GM19035 (cell line): ENCODE measurements around the gene DRGX.

Experiments
- ATAC-seq: cut with Tn5 transposase; IDR thresholded peaks from one replicate; pipeline ENCODE4 v1.9.1; 2021; ENCODE audit not compliant: unreplicated experiment

Gene DRGX

DNA sequence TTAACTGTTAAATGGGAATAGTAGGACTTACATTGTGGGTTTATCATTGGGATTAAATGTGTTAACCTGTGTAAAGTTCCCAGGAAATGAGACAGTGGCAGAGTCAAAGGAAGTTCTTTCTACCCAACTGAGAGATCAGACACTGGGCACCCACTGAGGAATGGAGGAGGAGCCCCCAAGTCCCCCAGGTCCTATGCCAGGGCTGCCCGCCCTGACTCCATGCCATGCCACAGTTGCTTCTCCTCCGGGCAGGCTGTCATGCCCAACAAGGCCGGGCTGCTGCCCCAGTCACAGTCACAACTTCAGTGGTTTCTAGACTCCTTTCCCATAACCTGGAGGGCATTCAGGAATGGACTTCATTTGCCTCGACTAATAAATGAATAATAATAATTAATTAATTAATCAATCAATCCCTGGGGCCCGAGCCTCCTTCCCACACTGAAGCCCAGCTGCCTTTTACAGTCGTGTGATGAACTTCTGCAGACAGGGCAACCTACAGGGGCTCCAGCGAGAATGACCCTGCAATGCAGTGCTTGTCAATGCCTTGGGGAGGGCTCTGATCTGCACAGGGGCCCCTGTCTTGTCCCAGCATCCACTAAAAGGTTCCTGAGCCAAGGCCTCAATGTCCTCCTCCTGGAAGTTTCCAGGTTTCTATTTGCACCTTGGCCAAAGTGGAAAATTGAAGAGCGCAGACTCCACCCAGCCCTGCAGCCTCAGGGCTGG is 32.4 kb downstream of the DRGX start:
- ATAC-seq = no peak

DNA sequence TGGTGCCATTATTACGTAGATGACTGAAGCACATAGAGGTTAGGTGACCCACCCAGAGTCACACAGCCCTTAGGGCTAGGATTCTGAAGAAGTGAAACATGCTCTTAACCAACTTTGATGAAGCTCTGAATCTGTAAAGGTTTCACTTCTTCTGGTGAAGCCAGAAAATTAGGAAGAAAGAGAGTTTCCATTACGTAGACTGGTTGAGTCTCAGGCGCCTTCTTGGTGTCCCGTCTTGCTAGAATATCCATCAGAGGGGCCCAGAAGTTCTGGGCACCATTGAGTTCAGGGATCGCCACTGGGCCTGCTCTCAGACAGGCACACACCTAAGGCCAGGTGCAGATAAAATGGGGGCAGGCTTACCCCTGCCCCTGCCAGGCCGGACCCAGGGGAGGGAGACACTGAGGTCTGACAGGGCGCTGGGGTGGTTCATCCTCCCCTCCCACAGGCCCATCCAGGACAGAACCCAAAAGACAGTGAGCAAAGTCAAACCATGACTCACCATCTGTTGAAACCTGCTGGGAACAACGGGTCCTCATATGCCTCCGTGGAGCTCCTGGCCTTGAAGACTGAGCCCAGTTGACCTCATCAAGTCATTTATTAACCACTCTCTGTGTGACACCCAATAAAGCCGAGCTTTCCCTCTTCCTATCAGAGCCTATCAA is 33.2 kb downstream of the DRGX start:
- peak; percentile 74 for ATAC-seq

GRCh38 chr10:49361735-49362568 is 33.9 kb downstream of the DRGX start:
- peak; percentile 2 for ATAC-seq

DNA sequence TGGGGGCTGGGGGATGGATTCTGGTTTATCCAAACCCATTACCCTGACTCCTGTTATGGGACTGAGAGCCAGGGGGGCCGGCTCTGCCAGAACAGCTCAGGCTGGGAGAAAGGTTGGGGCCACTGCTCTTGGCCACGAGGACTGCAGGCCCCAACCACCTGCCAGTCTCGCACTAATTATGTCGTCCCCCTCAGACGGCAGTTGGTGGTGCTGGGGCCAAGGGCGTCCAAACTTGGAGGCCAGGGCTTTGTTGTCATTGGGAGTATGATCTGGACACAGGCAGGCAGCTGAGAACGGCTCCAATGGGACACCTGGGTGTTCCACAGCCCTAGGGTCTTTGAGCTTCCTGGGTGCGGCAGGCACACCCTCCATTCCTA is 34.7 kb downstream of the DRGX start:
- no peak for ATAC-seq

GRCh38 chr10:49360271-49361177 is 35.4 kb downstream of the DRGX start:
- ATAC-seq = no peak

- no peak for ATAC-seq
Measured at GRCh38 chr10:49359349-49360270, 36.3 kb downstream of the DRGX start.

DNA sequence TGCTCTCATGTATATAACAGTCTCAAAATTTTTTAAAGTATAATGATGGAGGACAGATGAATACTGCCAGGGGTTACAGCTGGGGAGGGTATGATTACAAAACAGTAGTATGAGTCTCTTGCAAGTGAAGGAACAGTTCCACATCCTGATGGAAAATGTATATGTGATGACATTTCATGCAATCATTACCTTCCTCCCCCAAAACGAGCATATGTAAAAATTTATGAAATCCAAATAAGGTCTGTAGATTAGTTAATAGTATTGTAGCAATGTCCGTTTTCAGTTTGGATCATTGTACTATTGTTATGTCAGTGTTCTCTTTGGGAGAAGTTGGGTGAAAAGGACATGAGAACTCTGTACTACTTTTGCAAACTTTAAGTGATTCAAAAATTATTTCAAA is 38.0 kb downstream of the DRGX start:
- no peak for ATAC-seq

GRCh38 chr10:49356944-49357343 is 38.9 kb downstream of the DRGX start:
- no peak for ATAC-seq

GRCh38 chr10:49356181-49356580 is 39.7 kb downstream of the DRGX start:
- ATAC-seq = no peak

- no peak for ATAC-seq
Measured at GRCh38 chr10:49355221-49355620, 40.7 kb downstream of the DRGX start.

GRCh38 chr10:49354593-49354992 is 41.3 kb downstream of the DRGX start:
- ATAC-seq = no peak

DNA sequence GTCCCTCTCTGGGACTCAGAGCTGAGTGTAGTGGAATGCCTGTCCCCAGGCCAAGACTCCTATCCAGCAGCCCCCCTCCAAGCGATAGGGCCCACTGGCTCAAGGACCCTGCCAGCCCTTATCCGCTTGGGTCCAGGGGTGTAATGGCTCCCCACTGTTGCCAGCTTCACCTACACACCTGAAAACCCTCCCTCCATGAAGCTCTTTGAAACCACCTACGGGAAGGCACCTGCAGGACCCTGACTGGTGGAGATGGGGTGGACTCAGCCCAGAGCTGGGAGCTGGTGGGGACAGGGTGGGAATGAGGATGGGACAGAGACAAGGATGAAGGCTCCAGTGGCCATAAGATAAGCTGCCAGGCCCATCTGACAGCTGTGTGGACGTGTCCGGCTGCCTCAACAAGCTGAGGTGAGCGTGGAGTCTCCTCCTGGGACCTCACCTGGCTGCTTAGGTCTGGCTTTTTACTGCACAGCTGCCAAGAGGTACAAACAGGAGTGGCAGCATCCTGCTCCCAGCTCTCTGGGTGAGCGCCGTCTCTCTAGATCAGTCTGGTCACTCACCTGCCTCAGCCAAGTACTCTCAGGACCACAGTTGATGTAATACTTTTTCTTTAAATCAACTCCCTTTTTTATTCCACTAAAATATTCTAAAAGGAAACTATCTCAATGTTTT is 41.9 kb downstream of the DRGX start:
- no peak for ATAC-seq

GRCh38 chr10:49353026-49353894 is 42.6 kb downstream of the DRGX start:
- no peak for ATAC-seq

DNA sequence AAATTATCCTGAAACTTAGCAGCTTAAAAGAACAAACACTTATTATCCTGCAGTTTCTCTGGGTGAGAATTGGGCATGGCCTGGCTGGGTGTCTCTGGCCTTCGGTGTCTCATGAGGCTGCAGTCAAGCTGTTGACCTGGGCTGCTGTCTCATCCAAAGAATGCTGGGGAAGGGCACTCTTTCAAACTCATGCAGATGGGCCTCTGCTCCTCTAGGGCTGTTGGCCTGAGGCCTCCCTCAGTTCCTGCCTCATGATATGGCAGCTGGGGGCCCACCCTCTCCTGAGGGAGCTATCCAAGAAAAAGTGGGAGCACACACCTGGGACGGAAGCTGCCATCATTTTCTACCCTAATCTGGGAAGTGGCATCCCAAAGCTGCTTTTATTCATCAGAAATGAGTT is 43.6 kb downstream of the DRGX start:
- ATAC-seq = no peak

DNA sequence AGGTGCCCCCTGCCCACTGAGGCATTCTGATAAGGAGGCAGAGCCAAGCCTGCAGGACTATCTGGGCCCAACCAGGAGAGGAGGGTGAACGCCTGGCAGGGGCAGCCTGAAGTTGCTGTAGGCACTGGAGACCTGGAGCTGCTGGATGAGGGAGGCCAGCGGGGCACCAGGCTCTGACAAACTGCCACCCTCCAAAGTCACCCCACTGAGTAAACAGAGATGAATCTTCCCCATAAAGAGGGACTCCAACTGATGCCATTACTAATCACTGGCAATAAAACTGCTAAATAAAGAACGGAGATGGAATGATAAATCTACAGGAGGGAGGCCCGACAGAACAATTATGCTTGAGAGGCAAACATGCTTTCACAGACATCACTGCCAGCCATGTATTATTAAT is 44.2 kb downstream of the DRGX start:
- no peak for ATAC-seq

- ATAC-seq = no peak
Measured at GRCh38 chr10:49350846-49351532, 44.9 kb downstream of the DRGX start.

- no peak for ATAC-seq
Measured at GRCh38 chr10:49350138-49350537, 45.8 kb downstream of the DRGX start.

- no peak for ATAC-seq
Measured at GRCh38 chr10:49349390-49349789, 46.5 kb downstream of the DRGX start.
